ENCODE results near the gene BHLHA15.

Gene BHLHA15

DNA sequence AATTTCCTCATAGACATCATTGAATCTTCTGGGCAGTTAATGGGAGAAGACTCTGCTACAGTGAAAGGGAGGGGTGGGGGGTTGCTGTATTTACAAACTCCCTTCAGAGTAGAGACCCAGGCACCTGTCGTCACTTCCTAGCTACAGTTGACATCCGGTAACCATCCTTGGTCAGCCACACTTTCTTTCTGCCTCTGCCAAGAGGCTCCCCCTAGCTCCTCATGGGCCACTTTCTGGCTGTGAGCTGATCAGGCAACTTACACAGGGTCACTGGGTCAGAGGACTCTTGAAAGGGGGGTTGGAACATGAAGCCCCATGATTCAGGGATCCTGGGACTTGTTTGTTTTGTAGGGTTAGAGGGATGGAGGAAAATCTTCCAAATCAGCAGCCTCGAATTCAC, 39.5 kb downstream of the BHLHA15 start:
- peak; percentile 12 for DNase-seq

DNA sequence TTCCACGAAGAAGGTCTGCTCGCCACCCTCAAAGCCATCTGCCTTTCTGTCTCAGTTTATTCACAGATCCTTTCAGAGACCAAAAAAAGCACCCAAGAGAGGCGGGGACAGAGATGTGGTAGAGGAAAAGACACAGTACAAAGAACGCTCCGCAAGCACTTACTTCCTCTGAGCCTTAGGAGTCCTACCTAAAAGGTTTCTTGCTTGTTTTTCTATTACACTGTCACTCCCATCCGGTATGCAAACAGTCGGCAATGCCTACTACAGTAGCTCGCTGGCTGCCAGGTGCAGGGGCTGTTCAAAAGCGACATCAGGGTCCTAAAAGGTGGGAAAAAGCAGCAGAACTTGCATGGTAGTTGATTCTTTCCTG, 40.0 kb downstream of the BHLHA15 start:
- DNase-seq: no peak

- peak; percentile 96 for DNase-seq
Measured at GRCh38 chr7:98251601-98252424, 40.6 kb downstream of the BHLHA15 start, which contains the start of gene TECPR1. Gene TECPR1 (minus strand): TSS chr7:98252232. CDS start chr7:98246146, 6,086 bp downstream.

GRCh38 chr7:98252425-98253054, 41.3 kb downstream of the BHLHA15 start:
- no peak for DNase-seq

GRCh38 chr7:98254516-98254915, 43.3 kb downstream of the BHLHA15 start:
- no peak for DNase-seq

DNA sequence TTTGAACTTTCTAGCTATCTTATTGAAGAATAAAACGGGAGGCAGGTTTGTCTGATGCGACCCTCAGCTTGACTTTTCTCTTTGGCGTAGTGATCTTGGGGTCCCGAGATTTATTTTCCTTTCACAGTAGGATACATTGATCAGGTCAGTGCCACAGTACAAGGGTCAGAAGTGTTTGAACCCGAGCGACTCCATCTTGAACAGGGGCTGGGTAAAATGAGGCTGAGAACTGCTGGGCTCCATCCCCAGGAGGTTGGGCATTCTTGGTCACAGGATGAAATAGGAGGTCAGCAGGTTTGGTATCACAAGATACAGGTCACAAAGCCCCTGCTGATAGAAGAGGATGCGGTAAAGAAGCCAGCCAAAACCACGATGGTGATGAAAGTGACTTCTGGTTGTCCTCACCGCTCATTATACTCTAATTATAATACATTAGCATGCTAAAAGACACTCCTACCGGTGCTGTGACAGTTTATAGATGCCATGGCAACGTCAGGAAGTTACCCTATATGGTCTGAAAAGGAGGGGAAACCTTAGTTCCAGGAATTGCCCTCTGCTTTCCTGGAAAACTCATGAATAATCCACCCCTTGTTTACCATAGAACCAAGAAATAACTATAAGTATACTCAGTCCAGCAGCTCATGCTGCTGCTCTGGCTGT, 43.8 kb downstream of the BHLHA15 start:
- peak; percentile 69 for DNase-seq

DNA sequence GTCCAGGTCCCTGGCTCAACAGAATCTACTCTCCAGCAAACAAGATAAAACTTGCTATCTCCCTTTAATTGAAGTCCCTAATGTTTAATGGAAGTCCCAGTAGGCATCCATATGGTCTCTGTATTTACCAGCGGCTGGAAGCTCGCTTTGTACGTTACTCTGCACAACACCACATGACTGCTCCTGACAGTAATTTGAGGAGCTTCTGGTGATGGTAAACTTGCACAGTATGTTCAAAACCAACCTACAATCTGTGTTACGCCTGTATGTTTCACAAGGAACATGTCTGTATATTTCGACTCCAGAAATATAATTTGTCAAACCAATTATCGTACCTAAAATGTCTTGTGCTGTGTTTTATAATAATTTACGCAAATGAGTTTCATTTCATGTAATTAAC, 45.2 kb downstream of the BHLHA15 start:
- DNase-seq: no peak

DNA sequence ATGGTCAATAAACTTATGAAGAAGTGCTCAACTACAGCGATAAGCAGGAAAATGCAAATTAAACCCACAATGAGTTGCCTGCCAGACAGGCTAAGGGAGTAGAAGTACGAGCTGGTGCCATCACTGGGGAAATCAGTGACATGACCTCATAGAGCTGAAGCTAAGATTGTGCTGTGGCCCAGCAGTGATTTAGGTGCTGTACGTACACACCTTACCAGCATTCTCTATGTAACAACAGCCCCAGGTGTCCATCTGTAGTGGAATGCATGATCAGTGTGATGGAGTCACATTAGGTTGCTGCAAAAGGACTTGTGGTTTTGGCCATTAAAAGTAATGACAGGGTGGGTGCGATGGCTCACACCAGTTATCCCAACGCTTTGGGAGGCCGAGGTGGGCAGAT, 46.5 kb downstream of the BHLHA15 start:
- DNase-seq: no peak
